Stimulated activated naive B cell treated with anti-CD40 and anti-IgM and Interleukin-4, amounts not matched to agents 10 μg/mL and 1 μg/mL and 100 μg/mL, for 72 hours (primary cell): Measurements from ENCODE around the gene SF3B5.
"Not testable (repeated sequence)": the region's sequence is repeated elsewhere in the genome, so short reads cannot be mapped to it uniquely, and the experiment has no call there.

ENCODE experiments used
- ATAC-seq, 2 donors: fragments of 150-1000 bp; cut with Tn5 transposase; replicated peaks; 2 replicates each; pipeline ENCODE4 v1.10.0; 2021; ENCODE audit warnings: moderate library complexity in 1 of 2
- DNase-seq: peaks from one replicate; pipeline ENCODE4 v3.0.0; 2021
- H3K27ac Mint-ChIP-seq: one replicate; pipeline ENCODE4 v1.8.0; 2022; ENCODE audit warnings: mild to moderate bottlenecking, mixed read lengths
- H3K27me3 Mint-ChIP-seq, 2 donors: one replicate each; pipeline ENCODE4 v1.8.0; 2022; ENCODE audit warnings: mixed read lengths in 2 of 2
- H3K36me3 Mint-ChIP-seq, 2 donors: one replicate each; pipeline ENCODE4 v1.8.0; 2022; ENCODE audit warnings: mixed read lengths in 2 of 2, mild to moderate bottlenecking in 1 of 2
- H3K4me1 Mint-ChIP-seq, 2 donors: one replicate each; pipeline ENCODE4 v1.8.0; 2022; ENCODE audit warnings: mixed read lengths in 2 of 2, mild to moderate bottlenecking in 1 of 2
- H3K4me3 Mint-ChIP-seq, 2 donors: one replicate each; pipeline ENCODE4 v1.8.0; 2022; ENCODE audit warnings: mild to moderate bottlenecking in 2 of 2, mixed read lengths in 2 of 2, moderate library complexity in 1 of 2
- H3K9me3 Mint-ChIP-seq, 2 donors: one replicate each; pipeline ENCODE4 v1.8.0; 2022; ENCODE audit warnings: mixed read lengths in 2 of 2, mild to moderate bottlenecking in 1 of 2

SF3B5 gene

DNA sequence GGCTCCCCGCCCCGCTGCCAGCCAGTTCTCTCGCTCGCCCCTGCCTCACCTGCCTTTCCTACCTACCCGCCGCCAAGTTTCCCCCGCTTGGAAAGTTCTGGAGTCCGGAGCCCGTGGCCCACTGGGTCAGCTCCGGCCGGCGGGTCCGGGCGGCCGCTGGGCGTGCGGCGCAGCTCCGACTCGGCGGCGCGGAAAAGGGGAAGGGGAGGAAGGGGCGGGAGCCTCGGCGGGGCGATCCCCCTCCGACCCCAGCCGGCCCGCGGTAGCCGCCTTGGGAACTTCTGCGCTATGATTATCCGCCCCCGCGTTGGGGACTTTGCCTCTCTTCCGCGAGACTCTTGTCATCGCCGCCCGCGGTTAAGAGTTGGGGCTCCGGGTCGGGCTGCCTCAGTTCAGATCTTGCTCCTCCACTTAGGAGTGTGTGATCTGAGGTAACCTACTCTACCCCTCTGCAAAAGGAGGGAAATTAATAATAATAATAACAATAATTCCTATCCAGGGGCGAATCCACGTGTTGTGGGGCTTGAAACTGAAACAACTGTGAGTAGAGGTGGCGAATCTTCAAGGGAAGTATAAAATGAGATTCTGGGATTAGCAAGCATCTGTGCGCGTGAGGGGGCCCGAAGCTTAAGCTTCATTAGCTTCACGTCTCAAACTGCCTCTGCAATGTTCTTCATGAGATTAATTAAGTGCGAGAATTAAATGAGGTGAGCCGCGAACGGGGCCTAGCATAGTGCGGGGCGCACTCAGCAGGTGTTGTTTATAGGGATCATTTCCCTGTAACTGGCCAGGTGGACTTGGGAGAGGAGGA is 30.8 kb downstream of the SF3B5 start:
- ATAC-seq (peak; percentile 39 to 41), DNase-seq (peak; percentile 56)
- Mint-ChIP-seq H3K9me3 (peaks cover 0 to 4% of the 10 kb centered on the region in 2 donors), H3K27ac (peak overlapping the region; percentile 96), H3K4me3 (peak overlapping the region; percentile 94 to 98), H3K4me1 (peaks cover 27 to 55% of the 10 kb centered on the region in 2 donors), H3K27me3 (no peaks in the 10 kb centered on the region), H3K36me3 (peaks cover 2 to 13% of the 10 kb centered on the region in 2 donors)

DNA sequence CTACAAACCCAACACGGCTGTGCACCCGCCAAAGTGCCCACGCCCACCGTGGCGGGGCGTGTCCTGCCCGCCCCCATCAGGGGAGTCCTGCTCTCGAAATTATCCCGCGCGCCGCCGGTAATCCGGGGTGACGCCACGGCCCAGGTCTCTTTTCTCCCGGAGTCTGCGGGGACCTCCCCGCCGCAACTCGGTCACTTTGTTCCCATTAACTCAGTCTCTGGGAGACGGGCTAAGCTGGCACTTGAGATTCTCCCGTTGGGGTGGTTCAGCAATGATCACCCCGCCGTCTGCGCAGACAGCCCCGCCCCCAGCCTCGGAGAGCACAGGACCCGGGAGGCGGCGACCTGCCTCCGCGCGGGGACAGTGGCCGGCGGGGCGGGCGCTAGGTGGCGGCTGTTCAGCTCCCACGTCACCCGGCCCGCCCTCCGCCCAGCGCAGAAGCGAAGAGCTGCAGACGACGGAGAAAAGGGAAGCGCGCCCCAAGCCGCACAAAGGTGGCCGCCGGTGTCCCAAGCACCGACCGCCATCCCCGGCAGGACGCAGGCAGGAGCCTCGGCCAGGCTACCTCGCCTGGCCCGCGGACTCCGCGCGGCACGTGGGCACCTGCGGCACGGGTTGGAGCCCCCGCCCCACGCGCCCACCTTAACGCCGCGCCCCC is 31.5 kb downstream of the SF3B5 start:
- H3K9me3 Mint-ChIP-seq = peaks cover 0 to 3% of the 10 kb centered on the region in 2 donors
- H3K4me3 Mint-ChIP-seq = peak overlapping the region; percentile 94 to 98
- H3K36me3 Mint-ChIP-seq = peaks cover 6 to 12% of the 10 kb centered on the region in 2 donors
- H3K27ac Mint-ChIP-seq = peak overlapping the region; percentile 96
- DNase-seq = peak; percentile 91
- peak; percentile 91 to 93 for ATAC-seq
- peaks cover 26 to 53% of the 10 kb centered on the region in 2 donors for H3K4me1 Mint-ChIP-seq
- H3K27me3 Mint-ChIP-seq = no peaks in the 10 kb centered on the region

DNA sequence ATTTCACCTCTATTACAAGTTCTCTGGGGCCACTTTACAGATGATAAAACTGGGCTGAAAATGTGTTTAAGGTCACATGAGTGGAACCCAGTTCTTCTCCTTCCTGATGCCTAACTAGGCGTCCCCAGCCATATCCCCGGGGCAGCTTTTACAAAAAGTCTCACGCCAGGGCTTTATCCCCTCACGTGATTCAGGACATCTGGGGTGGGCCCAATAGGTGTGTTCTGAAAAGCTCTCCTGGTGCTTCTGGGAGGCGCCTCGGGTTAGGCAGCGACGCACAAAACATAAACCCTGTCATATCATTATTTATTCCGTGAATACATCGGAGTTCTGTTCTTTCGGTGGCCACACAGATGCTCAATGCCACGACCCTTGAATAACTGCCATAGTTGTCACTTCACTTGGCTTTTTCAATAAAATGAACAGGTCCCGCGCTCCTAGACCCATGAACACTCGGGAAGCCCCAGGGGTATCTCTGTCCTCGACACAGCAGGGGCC is 32.1 kb downstream of the SF3B5 start:
- ATAC-seq = peak; percentile 4 to 5
- H3K4me3 Mint-ChIP-seq = peak overlapping the region; percentile 94 to 98
- no peak for DNase-seq
- H3K4me1 Mint-ChIP-seq = peaks cover 23 to 48% of the 10 kb centered on the region in 2 donors
- peak overlapping the region; percentile 96 for H3K27ac Mint-ChIP-seq
- H3K9me3 Mint-ChIP-seq = no peaks in the 10 kb centered on the region
- H3K27me3 Mint-ChIP-seq = no peaks in the 10 kb centered on the region
- peaks cover 10% of the 10 kb centered on the region in 2 donors for H3K36me3 Mint-ChIP-seq

DNA sequence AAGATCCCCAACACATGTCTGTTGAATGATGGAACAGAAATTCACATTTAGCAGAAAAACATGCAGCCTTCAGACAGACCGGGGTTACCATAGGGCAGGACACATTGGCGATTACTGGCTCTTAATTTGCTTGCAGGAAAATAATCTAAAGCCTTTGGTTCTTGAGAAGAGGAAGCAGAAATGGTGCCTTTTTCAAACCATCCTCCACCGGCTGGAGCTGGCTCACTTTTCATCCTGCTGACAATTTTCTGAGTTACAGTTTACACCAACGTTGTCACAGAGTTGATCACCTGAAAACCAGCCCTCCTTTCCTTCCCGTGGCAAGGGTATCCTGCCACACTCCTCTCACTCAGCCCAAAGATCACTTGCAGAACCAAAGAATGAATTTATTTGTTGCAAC is 32.6 kb downstream of the SF3B5 start:
- peak overlapping the region; percentile 94 to 98 for H3K4me3 Mint-ChIP-seq
- H3K9me3 Mint-ChIP-seq = no peaks in the 10 kb centered on the region
- ATAC-seq (no peak), DNase-seq (no peak)
- H3K27ac Mint-ChIP-seq = peak overlapping the region; percentile 96
- peaks cover 23 to 49% of the 10 kb centered on the region in 2 donors for H3K4me1 Mint-ChIP-seq
- H3K27me3 Mint-ChIP-seq = no peaks in the 10 kb centered on the region
- peaks cover 10 to 11% of the 10 kb centered on the region in 2 donors for H3K36me3 Mint-ChIP-seq

DNA sequence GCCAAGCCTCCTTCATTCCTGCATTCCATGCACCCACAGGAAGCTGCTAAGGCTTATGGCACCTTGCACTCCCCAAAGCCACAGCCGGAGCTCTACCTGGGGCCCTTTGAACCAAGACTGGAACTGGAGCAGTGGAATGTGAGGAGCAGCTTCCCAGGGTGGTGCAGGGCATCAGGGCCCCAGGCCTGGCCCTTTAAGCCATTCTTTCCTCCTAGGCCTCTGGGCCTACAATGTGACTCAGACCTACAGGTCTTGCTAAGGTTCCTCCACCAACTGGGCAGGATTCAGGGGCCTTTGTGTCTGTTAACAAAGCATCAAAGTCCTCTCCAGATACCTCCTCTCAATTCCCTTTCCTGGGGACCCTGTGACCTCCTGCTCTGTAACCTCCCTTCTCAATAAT is 36.2 kb downstream of the SF3B5 start:
- Mint-ChIP-seq H3K36me3 (peaks cover 10 to 13% of the 10 kb centered on the region in 2 donors), H3K27ac (no peak overlapping the region), H3K4me1 (peaks cover 31 to 56% of the 10 kb centered on the region in 2 donors), H3K4me3 (no peak overlapping the region), H3K27me3 (no peaks in the 10 kb centered on the region), H3K9me3 (no peaks in the 10 kb centered on the region)
- DNase-seq (no peak), ATAC-seq (no peak)

DNA sequence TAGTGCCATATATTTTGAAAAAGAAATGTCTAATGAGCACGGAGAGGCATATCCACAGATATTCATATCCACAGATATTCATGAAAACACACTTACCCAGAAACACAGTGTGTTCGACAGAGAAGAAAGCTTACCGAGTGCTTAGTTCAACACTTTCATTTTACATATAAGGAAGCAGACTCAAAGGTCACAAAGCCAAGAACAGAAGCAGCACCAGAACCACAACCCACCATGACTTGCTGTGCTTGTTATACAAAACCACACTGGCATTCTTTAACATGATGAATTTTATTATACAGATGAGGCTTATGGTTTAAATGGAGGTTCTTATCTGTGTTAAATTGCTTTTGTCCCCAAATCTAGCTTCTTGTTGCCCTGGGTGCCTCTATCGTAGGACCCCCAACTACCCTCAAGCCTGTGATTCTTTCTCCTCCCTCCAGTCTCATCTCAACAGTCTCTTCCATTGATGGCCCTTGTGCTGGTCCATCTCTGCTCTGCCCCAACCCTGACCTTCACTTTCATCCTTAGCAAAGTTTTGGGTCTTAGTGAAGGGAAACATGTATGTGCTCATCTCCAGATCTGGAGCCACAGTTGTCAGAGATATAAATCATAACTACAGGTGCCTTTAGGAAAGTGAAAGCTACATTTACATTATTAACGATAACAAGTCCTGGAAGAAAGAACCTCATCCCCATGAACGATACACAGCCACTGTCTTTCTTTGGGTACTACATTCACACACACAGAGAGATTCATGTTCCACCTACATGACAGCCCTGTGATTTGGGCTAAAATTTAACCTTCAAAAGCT is 40.0 kb downstream of the SF3B5 start:
- peak; percentile 91 to 95 for ATAC-seq
- Mint-ChIP-seq H3K4me3 (peak overlapping the region; percentile 83 to 84), H3K36me3 (peaks cover 9 to 14% of the 10 kb centered on the region in 2 donors), H3K9me3 (no peaks in the 10 kb centered on the region), H3K27ac (peak overlapping the region; percentile 93), H3K4me1 (peaks cover 24 to 35% of the 10 kb centered on the region in 2 donors), H3K27me3 (no peaks in the 10 kb centered on the region)
- DNase-seq = no peak

DNA sequence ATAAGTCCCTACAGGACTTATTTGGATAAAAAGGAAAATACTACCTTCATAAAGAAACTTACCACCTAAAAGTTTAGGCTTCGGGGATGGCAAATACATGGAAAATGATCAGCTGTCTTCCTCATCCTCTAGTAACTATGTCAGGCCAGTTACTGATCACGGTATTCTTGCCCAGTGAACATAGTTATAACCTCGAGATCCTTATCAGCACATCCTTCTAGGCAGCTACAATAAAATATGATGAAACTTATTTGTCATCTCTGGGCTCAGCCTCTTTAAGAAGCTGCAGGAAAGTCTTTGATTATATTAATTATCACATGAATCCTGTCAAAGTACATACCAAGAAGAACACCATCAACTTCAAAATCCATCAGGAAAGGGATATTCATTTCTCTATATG is 41.8 kb downstream of the SF3B5 start:
- Mint-ChIP-seq H3K36me3 (peaks cover 17 to 21% of the 10 kb centered on the region in 2 donors), H3K4me1 (peaks cover 28 to 35% of the 10 kb centered on the region in 2 donors), H3K4me3 (no peak overlapping the region), H3K27ac (no peak overlapping the region), H3K9me3 (peaks cover 4 to 8% of the 10 kb centered on the region in 2 donors), H3K27me3 (no peaks in the 10 kb centered on the region)
- ATAC-seq (no peak), DNase-seq (no peak)

DNA sequence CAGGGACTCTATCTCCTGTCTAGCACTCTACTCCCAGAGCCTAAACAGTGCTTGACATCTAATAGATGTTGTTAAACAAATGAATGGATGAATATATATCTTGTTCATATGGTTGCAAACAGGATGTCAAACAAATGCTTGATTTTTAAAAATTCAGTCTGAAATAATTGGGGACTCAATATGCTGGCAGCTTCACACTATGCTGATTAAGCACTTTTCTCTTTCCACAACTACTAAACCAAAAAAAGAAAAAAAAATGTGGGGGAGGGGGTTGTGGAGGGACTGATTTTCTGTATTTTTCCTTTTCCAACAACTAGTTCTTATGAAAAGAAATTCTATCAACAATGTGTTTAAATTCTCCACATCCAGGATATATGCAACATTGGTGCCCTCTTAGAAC is 42.9 kb downstream of the SF3B5 start:
- H3K9me3 Mint-ChIP-seq = peaks cover 7 to 8% of the 10 kb centered on the region in 2 donors
- H3K4me1 Mint-ChIP-seq = peaks cover 25 to 31% of the 10 kb centered on the region in 2 donors
- H3K27me3 Mint-ChIP-seq = no peaks in the 10 kb centered on the region

DNA sequence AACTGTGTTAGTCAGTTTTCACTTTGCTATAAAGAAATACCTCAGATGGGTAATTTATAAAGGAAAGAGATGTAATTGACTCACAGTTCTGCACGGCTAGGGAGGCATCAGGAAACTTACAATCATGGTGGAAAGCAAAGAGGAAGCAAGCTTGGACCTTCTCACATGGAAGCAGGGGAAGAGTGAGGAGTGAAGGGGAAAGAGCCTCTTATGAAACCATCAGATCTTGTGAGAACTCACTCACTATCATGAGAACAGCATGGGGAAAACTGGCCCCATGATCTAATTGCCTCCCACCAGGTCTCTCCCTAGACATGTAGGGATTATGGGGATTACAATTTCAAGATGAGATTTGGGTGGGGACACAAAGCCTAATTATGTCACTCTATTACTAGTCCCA is 46.0 kb downstream of the SF3B5 start:
- H3K4me3 Mint-ChIP-seq = no peak overlapping the region
- no peaks in the 10 kb centered on the region for H3K27me3 Mint-ChIP-seq
- ATAC-seq = no peak
- no peak for DNase-seq
- H3K36me3 Mint-ChIP-seq = peaks cover 23 to 31% of the 10 kb centered on the region in 2 donors
- H3K9me3 Mint-ChIP-seq = peaks cover 8 to 9% of the 10 kb centered on the region in 2 donors
- H3K27ac Mint-ChIP-seq = no peak overlapping the region
- peaks cover 3 to 8% of the 10 kb centered on the region in 2 donors for H3K4me1 Mint-ChIP-seq

More for the DNA sequence above, 42.9 kb downstream of the SF3B5 start:
- peaks cover 16 to 25% of the 10 kb centered on the region in 2 donors for H3K36me3 Mint-ChIP-seq
- no peak overlapping the region for H3K27ac Mint-ChIP-seq
- H3K4me3 Mint-ChIP-seq = no peak overlapping the region
- ATAC-seq (no peak), DNase-seq (no peak)

DNA sequence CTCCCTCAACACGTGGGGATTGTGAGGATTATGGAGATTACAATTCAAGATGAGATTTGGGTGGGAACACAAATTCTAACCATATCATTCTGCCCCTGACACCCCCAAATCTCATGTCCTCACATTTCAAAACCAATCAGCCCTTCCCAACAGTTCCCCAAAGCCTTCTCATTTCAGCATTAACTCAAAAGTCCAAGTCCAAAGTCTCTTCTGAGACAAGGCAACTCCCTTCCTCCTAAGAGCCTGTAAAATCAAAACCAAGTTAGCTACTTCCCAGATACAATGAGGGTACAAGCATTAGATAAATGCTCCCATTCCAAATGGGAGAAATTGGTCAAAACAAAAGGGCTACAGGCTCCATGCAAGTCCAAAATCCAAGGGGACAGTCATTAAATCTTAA is 47.7 kb downstream of the SF3B5 start:
- H3K27me3 Mint-ChIP-seq = no peaks in the 10 kb centered on the region
- H3K36me3 Mint-ChIP-seq = peaks cover 23 to 31% of the 10 kb centered on the region in 2 donors
- H3K9me3 Mint-ChIP-seq = peaks cover 8 to 13% of the 10 kb centered on the region in 2 donors
- DNase-seq (no peak), ATAC-seq (no peak)
- H3K4me3 Mint-ChIP-seq = no peak overlapping the region
- peaks cover 0 to 6% of the 10 kb centered on the region in 2 donors for H3K4me1 Mint-ChIP-seq
- H3K27ac Mint-ChIP-seq = no peak overlapping the region

DNA sequence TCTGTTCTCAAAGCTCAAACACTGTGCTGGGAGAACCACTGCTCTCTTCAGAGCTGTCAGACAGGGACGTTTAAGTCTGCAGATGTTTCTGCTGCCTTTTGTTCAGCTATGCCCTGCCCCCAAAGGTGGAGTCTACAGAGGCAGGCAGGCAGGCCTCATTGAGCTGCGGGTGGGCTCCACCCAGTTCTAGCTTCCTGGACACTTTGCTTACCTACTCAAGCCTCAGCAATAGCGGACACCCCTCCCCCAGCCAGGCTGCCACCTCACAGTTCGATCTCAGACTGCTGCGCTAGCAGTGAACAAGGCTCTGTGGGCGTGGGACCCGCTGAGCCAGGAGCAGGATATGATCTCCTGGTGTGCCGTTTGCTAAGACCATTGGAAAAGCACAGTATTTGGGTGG is 48.7 kb downstream of the SF3B5 start:
- not testable (repeated sequence) for H3K4me3 Mint-ChIP-seq, H3K27me3 Mint-ChIP-seq, DNase-seq, H3K27ac Mint-ChIP-seq, H3K4me1 Mint-ChIP-seq, ATAC-seq
- Mint-ChIP-seq H3K9me3 (peaks cover 8 to 17% of the 10 kb centered on the region in 2 donors), H3K36me3 (peaks cover 23 to 27% of the 10 kb centered on the region in 2 donors)

DNA sequence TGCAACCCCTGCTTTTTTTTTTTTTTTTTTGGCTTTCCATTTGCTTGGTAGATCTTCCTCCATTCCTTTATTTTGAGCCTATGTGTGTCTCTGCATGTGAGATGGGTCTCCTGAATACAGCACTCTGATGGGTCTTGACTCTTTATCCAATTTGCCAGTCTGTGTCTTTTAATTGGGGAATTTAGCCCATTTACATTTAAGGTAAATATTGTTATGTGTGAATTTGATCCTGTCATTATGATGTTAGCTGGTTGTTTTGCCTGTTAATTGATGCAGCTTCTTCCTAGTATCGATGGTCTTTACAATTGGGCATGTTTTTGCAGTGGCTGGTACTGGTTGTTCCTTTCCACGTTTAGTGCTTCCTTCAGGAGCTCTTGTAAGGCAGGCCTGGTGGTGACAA is 50.4 kb downstream of the SF3B5 start:
- ATAC-seq, H3K4me1 Mint-ChIP-seq, H3K27me3 Mint-ChIP-seq, H3K27ac Mint-ChIP-seq, DNase-seq, H3K4me3 Mint-ChIP-seq: not testable (repeated sequence)
- peaks cover 20 to 22% of the 10 kb centered on the region in 2 donors for H3K36me3 Mint-ChIP-seq
- peaks cover 8 to 17% of the 10 kb centered on the region in 2 donors for H3K9me3 Mint-ChIP-seq
